Neural progenitor cell (in vitro differentiated cells): ENCODE data around the gene GLP2R. TPM values are rescaled to one million over a fixed set of nuclear protein-coding genes. Genes with fewer than 3 reads are reported as not detected.

Experiments
- DNase-seq: peaks from one replicate; pipeline ENCODE4 v3.0.0-alpha.2; 2016; ENCODE audit warnings: low spot score
- H2AFZ ChIP-seq: fragments of 200-600 bp; sonication (generic); replicated peaks from 2 replicates; pipeline ENCODE4 v1.6.1; 2016; ENCODE audit warnings: antibody characterized with exemption
- H3F3A ChIP-seq: fragments of 200-600 bp; sonication (generic); 2 replicates; pipeline ENCODE4 v1.6.1; 2016; ENCODE audit warnings: antibody characterized with exemption, low read depth
- H3K27ac ChIP-seq: fragments of 200-600 bp; sonication (generic); 2 replicates; pipeline ENCODE4 v1.5.1; 2016; ENCODE audit warnings: mild to moderate bottlenecking
- H3K27me3 ChIP-seq: fragments of 200-600 bp; sonication (generic); 2 replicates; pipeline ENCODE4 v1.6.1; 2016; ENCODE audit warnings: mild to moderate bottlenecking, moderate library complexity
- H3K36me3 ChIP-seq: fragments of 200-600 bp; sonication (generic); 2 replicates; pipeline ENCODE4 v1.5.1; 2016
- H3K4me1 ChIP-seq: fragments of 200-600 bp; sonication (generic); 2 replicates; pipeline ENCODE4 v1.6.1; 2016; ENCODE audit warnings: mixed run types
- H3K4me2 ChIP-seq: fragments of 200-600 bp; sonication (generic); 2 replicates; pipeline ENCODE4 v1.6.1; 2016
- H3K4me3 ChIP-seq: fragments of 200-600 bp; sonication (generic); 2 replicates; pipeline ENCODE4 v1.5.1; 2016
- H3K79me2 ChIP-seq: fragments of 200-600 bp; sonication (generic); 2 replicates; pipeline ENCODE4 v1.6.1; 2016; ENCODE audit warnings: low read depth
- H3K9ac ChIP-seq: fragments of 200-600 bp; sonication (generic); 2 replicates; pipeline ENCODE4 v1.6.1; 2016
- H3K9me3 ChIP-seq: fragments of 200-600 bp; sonication (generic); 2 replicates; pipeline ENCODE4 v1.5.1; 2016; ENCODE audit warnings: low read depth
- H4K20me1 ChIP-seq: fragments of 200-600 bp; sonication (generic); 2 replicates; pipeline ENCODE4 v1.6.1; 2016; ENCODE audit warnings: low read depth
- H3K27ac Mint-ChIP-seq: 3 replicates; pipeline ENCODE4 v1.8.0; 2021; ENCODE audit warnings: mixed read lengths
- H3K27me3 Mint-ChIP-seq: 2 replicates; pipeline ENCODE4 v1.8.0; 2022; ENCODE audit warnings: low read depth, mild to moderate bottlenecking, inconsistent platforms, moderate library complexity, mixed read lengths; ENCODE audit not compliant: insufficient read depth
- H3K36me3 Mint-ChIP-seq: 3 replicates; pipeline ENCODE4 v1.8.0; 2021; ENCODE audit warnings: mixed read lengths
- H3K4me1 Mint-ChIP-seq: 3 replicates; pipeline ENCODE4 v1.8.0; 2021; ENCODE audit warnings: mixed read lengths
- H3K4me3 Mint-ChIP-seq: 3 replicates; pipeline ENCODE4 v1.8.0; 2021; ENCODE audit warnings: mild to moderate bottlenecking, moderate library complexity, mixed read lengths
- H3K9me3 Mint-ChIP-seq: 3 replicates; pipeline ENCODE4 v1.8.0; 2020; ENCODE audit warnings: mixed read lengths
- CTCF ChIP-seq: fragments of 200-600 bp; sonication (generic); IDR thresholded peaks from 2 replicates; pipeline ENCODE4 v1.5.1; 2017; ENCODE audit warnings: antibody characterized with exemption, mild to moderate bottlenecking
- EZH2 ChIP-seq: fragments of 200-600 bp; sonication (generic); IDR thresholded peaks from 2 replicates; pipeline ENCODE4 v1.6.1; 2017; ENCODE audit warnings: antibody characterized with exemption, mild to moderate bottlenecking, moderate library complexity
- EZH2phosphoT487 ChIP-seq: fragments of 200-600 bp; sonication (generic); IDR thresholded peaks from 2 replicates; pipeline ENCODE4 v1.6.1; 2017; ENCODE audit warnings: antibody characterized with exemption
- total RNA-seq: library from RNA; depleted of rRNA; stranded (reverse); fragments of >200 nt; gene quantifications from 2 replicates; pipeline ENCODE4 v1.2.3, GENCODE V29; 2015; ENCODE audit warnings: low replicate concordance

GLP2R gene
- total RNA-seq, 1 donor from 2014 or later: not detected

GRCh38 chr17:9809409-9809808 is 16.3 kb upstream of the GLP2R start:
- H3F3A ChIP-seq: no peaks in the 10 kb centered on the region
- no peak overlapping the region for H3K27ac Mint-ChIP-seq
- H3K9me3 Mint-ChIP-seq: no peaks in the 10 kb centered on the region
- H3K9me3 ChIP-seq: no peaks in the 10 kb centered on the region
- H3K4me1 Mint-ChIP-seq: peaks cover 9% of the 10 kb centered on the region
- no peaks in the 10 kb centered on the region for H3K36me3 ChIP-seq
- no peak overlapping the region for H3K4me3 ChIP-seq
- H3K4me3 Mint-ChIP-seq: no peak overlapping the region
- H3K27me3 Mint-ChIP-seq: peaks cover 2% of the 10 kb centered on the region
- no peaks in the 10 kb centered on the region for H3K27me3 ChIP-seq
- H2AFZ ChIP-seq: no peak overlapping the region
- TF ChIP-seq CTCF: no peak
- no peak for TF ChIP-seq EZH2
- no peak for TF ChIP-seq EZH2phosphoT487
- no peaks in the 10 kb centered on the region for H4K20me1 ChIP-seq
- H3K9ac ChIP-seq: no peak overlapping the region
- no peaks in the 10 kb centered on the region for H3K36me3 Mint-ChIP-seq
- H3K4me2 ChIP-seq: no peak overlapping the region
- no peak overlapping the region for H3K27ac ChIP-seq
- H3K4me1 ChIP-seq: no peaks in the 10 kb centered on the region
- DNase-seq: no peak
- no peaks in the 10 kb centered on the region for H3K79me2 ChIP-seq

- H3K4me1 ChIP-seq: no peaks in the 10 kb centered on the region
- TF ChIP-seq CTCF (no peak), EZH2 (no peak), EZH2phosphoT487 (no peak)
- H3K27me3 ChIP-seq: no peaks in the 10 kb centered on the region
- H2AFZ ChIP-seq: no peak overlapping the region
- H3K4me1 Mint-ChIP-seq: peaks cover 9% of the 10 kb centered on the region
- no peak overlapping the region for H3K27ac ChIP-seq
- H3K27ac Mint-ChIP-seq: no peak overlapping the region
- no peaks in the 10 kb centered on the region for H3K36me3 ChIP-seq
- no peak overlapping the region for H3K4me3 ChIP-seq
- H4K20me1 ChIP-seq: no peaks in the 10 kb centered on the region
- H3K9me3 ChIP-seq: no peaks in the 10 kb centered on the region
- peaks cover 2% of the 10 kb centered on the region for H3K27me3 Mint-ChIP-seq
- no peaks in the 10 kb centered on the region for H3F3A ChIP-seq
- no peak overlapping the region for H3K9ac ChIP-seq
- no peak overlapping the region for H3K4me2 ChIP-seq
- H3K79me2 ChIP-seq: no peaks in the 10 kb centered on the region
- no peaks in the 10 kb centered on the region for H3K36me3 Mint-ChIP-seq
- H3K9me3 Mint-ChIP-seq: no peaks in the 10 kb centered on the region
- H3K4me3 Mint-ChIP-seq: no peak overlapping the region
- no peak for DNase-seq
Measured at GRCh38 chr17:9810100-9810949, 15.4 kb upstream of the GLP2R start.

- Histone ChIP-seq H3K9ac (no peak overlapping the region), H3K27ac (no peak overlapping the region), H3K36me3 (no peaks in the 10 kb centered on the region), H3K9me3 (no peaks in the 10 kb centered on the region), H2AFZ (no peak overlapping the region), H3K4me3 (no peak overlapping the region), H4K20me1 (no peaks in the 10 kb centered on the region), H3K4me2 (no peak overlapping the region), H3K27me3 (no peaks in the 10 kb centered on the region), H3K4me1 (no peaks in the 10 kb centered on the region), H3F3A (no peaks in the 10 kb centered on the region), H3K79me2 (no peaks in the 10 kb centered on the region)
- TF ChIP-seq CTCF (no peak), EZH2 (no peak)
- H3K4me1 Mint-ChIP-seq: peaks cover 6% of the 10 kb centered on the region
- H3K27me3 Mint-ChIP-seq: peaks cover 2% of the 10 kb centered on the region
- H3K9me3 Mint-ChIP-seq: peaks cover under 1% of the 10 kb centered on the region
- no peaks in the 10 kb centered on the region for H3K36me3 Mint-ChIP-seq
- DNase-seq: no peak
- H3K4me3 Mint-ChIP-seq: no peak overlapping the region
- no peak overlapping the region for H3K27ac Mint-ChIP-seq
Measured at GRCh38 chr17:9811086-9811485, 14.6 kb upstream of the GLP2R start.
